GM23338 (cell line): Measurements from ENCODE around the gene RP2.
A peak's percentile ranks its signal among the peaks of the same experiment; 100 is the strongest.

Source experiments
- CTCF ChIP-seq, 2 experiments: fragments of 200-600 bp in 1 of 2; sonication (generic) in 1 of 2; conservative IDR thresholded peaks; 2 replicates each; pipeline versions ENCODE4 v1.5.1 to v1.6.1; 2016 to 2017; ENCODE audit warnings: antibody characterized with exemption in 2 of 2, low read depth in 2 of 2, mild to moderate bottlenecking in 2 of 2, moderate library complexity in 1 of 2
- EZH2 ChIP-seq: fragments of 200-600 bp; sonication (generic); IDR thresholded peaks from one replicate; pipeline ENCODE4 v1.8.0; 2017; ENCODE audit warnings: antibody characterized with exemption, mild to moderate bottlenecking, low read depth; ENCODE audit not compliant: unreplicated experiment
- EZH2phosphoT487 ChIP-seq: fragments of 200-600 bp; sonication (generic); IDR thresholded peaks from one replicate; pipeline ENCODE4 v1.8.1; 2018; ENCODE audit warnings: antibody characterized with exemption; ENCODE audit not compliant: unreplicated experiment
- POLR2AphosphoS5 ChIP-seq: IDR thresholded peaks from 2 replicates; pipeline ENCODE4 v1.6.1; 2016; ENCODE audit warnings: antibody characterized with exemption, low read depth
- TF ChIP-seq, protein P1 (sequence below): IDR thresholded peaks from one replicate; pipeline ENCODE4 v1.6.1; 2018; ENCODE audit warnings: antibody characterized with exemption; ENCODE audit not compliant: unreplicated experiment

- TF ChIP-seq EZH2 (no peak), CTCF (conservative IDR thresholded peaks at IDR 0.05; ENCODE audit: low read depth in 2 of 2) (peak; percentile 68 to 81), EZH2phosphoT487 (no peak), POLR2AphosphoS5 (no peak)
- TF ChIP-seq, protein P1, sequence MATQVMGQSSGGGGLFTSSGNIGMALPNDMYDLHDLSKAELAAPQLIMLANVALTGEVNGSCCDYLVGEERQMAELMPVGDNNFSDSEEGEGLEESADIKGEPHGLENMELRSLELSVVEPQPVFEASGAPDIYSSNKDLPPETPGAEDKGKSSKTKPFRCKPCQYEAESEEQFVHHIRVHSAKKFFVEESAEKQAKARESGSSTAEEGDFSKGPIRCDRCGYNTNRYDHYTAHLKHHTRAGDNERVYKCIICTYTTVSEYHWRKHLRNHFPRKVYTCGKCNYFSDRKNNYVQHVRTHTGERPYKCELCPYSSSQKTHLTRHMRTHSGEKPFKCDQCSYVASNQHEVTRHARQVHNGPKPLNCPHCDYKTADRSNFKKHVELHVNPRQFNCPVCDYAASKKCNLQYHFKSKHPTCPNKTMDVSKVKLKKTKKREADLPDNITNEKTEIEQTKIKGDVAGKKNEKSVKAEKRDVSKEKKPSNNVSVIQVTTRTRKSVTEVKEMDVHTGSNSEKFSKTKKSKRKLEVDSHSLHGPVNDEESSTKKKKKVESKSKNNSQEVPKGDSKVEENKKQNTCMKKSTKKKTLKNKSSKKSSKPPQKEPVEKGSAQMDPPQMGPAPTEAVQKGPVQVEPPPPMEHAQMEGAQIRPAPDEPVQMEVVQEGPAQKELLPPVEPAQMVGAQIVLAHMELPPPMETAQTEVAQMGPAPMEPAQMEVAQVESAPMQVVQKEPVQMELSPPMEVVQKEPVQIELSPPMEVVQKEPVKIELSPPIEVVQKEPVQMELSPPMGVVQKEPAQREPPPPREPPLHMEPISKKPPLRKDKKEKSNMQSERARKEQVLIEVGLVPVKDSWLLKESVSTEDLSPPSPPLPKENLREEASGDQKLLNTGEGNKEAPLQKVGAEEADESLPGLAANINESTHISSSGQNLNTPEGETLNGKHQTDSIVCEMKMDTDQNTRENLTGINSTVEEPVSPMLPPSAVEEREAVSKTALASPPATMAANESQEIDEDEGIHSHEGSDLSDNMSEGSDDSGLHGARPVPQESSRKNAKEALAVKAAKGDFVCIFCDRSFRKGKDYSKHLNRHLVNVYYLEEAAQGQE = no peak
Measured at GRCh38 chrX:46796574-46797191, 40.2 kb upstream of the RP2 start.
